Gastroesophageal sphincter (tissue), 4 donors: ENCODE data around the gene MCC. TPM values are rescaled to one million over a fixed set of nuclear protein-coding genes. Genes with fewer than 3 reads are reported as not detected.

Experiments
- ATAC-seq: fragments of 150-250 bp; one replicate; pipeline ENCODE4 v1.9.1; 2016; ENCODE audit warnings: mild to moderate bottlenecking, moderate library complexity
- H3K27ac ChIP-seq, 4 donors: fragments of 200-600 bp; sonication (generic) in 3 of 4; 1 replicate in 3 of 4; 2 replicates in 1 of 4; pipeline ENCODE4 v1.5.1; 2016 to 2019
- H3K27me3 ChIP-seq: fragments of 200-600 bp; sonication (generic); one replicate; pipeline ENCODE4 v1.5.1; 2019
- H3K36me3 ChIP-seq, 2 donors: fragments of 200-600 bp; sonication (generic); one replicate each; pipeline ENCODE4 v1.5.1; 2019; ENCODE audit warnings: control low read depth in 1 of 2
- H3K4me1 ChIP-seq, 3 donors: fragments of 200-600 bp; sonication (generic); 1 replicate in 2 of 3; 2 replicates in 1 of 3; pipeline ENCODE4 v1.5.1; 2016 to 2019; ENCODE audit warnings: control low read depth in 2 of 3
- H3K4me3 ChIP-seq, 2 donors: fragments of 200-600 bp; sonication (generic); one replicate each; pipeline ENCODE4 v1.5.1; 2019; ENCODE audit warnings: mild to moderate bottlenecking in 1 of 2, moderate library complexity in 1 of 2
- H3K9me3 ChIP-seq, 3 donors: fragments of 200-600 bp; sonication (generic); one replicate each; pipeline ENCODE4 v1.5.1; 2017 to 2019; ENCODE audit warnings: control low read depth in 2 of 3
- EP300 ChIP-seq: sonication (generic); formaldehyde crosslinking; IDR thresholded peaks from one replicate; pipeline ENCODE4 v1.6.1; 2017; ENCODE audit warnings: antibody characterized with exemption, mild to moderate bottlenecking
- POLR2A ChIP-seq, 2 donors: fragments of 450-650 bp; IDR thresholded peaks; one replicate each; pipeline ENCODE4 v1.6.1; 2017; ENCODE audit warnings: antibody characterized with exemption in 2 of 2, mild to moderate bottlenecking in 2 of 2, moderate library complexity in 1 of 2
- POLR2AphosphoS5 ChIP-seq: sonication (generic); formaldehyde crosslinking; IDR thresholded peaks from one replicate; pipeline ENCODE4 v1.6.1; 2017; ENCODE audit warnings: antibody characterized with exemption
- WGBS, 2 donors: methylation state at CpG; one replicate each; pipeline ENCODE4 v1.1.5; 2018; ENCODE audit warnings: low coverage in 1 of 2; 5-methylcytosine and 5-hydroxymethylcytosine counted together
- total RNA-seq, 4 donors: library from RNA; depleted of rRNA; stranded (reverse); fragments of >200 nt; gene quantifications; one replicate each; pipeline ENCODE4 v1.1.0, GENCODE V29; 2016
- TF ChIP-seq, protein P1 (sequence below), 4 experiments: fragments of 200-600 bp in 2 of 4; fragments of 450-650 bp in 2 of 4; sonication (generic) in 1 of 4; IDR thresholded peaks; one replicate each; pipeline ENCODE4 v1.5.1; 2017 to 2019; ENCODE audit warnings: antibody characterized with exemption in 4 of 4, mild to moderate bottlenecking in 2 of 4, moderate library complexity in 2 of 4

MCC gene
- total RNA-seq, 4 donors from 2014 or later: 20.5 to 28.7 (median 23.5) TPM

DNA sequence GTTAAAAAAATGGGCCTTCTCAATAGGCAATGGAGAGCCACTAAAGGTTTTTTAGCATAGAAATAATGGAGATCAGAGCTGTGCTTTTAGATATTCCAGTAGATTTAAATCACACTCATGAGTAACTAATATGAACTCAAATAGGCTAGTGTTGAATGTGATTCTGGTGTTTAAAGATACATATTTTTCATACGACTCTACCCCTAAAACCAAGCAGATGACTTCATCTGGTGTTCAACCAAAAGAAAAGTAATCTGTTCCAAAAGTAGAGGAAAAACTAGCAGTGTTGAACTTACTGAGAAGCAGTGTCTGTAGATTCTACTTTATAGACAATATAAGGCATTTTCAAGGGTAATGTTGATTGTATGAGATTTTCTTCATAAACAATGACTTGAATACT is 191.6 kb downstream of the MCC start:
- H3K27ac ChIP-seq: no peak overlapping the region
- no peaks in the 10 kb centered on the region for H3K27me3 ChIP-seq
- H3K4me3 ChIP-seq: no peak overlapping the region
- WGBS, 2 donors: 20 to 36% methylated on average over 1 of the region's 1 CpG
- TF ChIP-seq POLR2AphosphoS5: no peak
- TF ChIP-seq, protein P1, sequence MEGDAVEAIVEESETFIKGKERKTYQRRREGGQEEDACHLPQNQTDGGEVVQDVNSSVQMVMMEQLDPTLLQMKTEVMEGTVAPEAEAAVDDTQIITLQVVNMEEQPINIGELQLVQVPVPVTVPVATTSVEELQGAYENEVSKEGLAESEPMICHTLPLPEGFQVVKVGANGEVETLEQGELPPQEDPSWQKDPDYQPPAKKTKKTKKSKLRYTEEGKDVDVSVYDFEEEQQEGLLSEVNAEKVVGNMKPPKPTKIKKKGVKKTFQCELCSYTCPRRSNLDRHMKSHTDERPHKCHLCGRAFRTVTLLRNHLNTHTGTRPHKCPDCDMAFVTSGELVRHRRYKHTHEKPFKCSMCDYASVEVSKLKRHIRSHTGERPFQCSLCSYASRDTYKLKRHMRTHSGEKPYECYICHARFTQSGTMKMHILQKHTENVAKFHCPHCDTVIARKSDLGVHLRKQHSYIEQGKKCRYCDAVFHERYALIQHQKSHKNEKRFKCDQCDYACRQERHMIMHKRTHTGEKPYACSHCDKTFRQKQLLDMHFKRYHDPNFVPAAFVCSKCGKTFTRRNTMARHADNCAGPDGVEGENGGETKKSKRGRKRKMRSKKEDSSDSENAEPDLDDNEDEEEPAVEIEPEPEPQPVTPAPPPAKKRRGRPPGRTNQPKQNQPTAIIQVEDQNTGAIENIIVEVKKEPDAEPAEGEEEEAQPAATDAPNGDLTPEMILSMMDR (IDR thresholded peaks at IDR 0.05): no peak
- TF ChIP-seq POLR2A (IDR thresholded peaks at IDR 0.05): no peak
- ATAC-seq: no peak
- peaks cover 0 to 39% (median 0%) of the 10 kb centered on the region in 3 donors for H3K4me1 ChIP-seq
- no peaks in the 10 kb centered on the region for H3K9me3 ChIP-seq
- H3K36me3 ChIP-seq: no peaks in the 10 kb centered on the region

DNA sequence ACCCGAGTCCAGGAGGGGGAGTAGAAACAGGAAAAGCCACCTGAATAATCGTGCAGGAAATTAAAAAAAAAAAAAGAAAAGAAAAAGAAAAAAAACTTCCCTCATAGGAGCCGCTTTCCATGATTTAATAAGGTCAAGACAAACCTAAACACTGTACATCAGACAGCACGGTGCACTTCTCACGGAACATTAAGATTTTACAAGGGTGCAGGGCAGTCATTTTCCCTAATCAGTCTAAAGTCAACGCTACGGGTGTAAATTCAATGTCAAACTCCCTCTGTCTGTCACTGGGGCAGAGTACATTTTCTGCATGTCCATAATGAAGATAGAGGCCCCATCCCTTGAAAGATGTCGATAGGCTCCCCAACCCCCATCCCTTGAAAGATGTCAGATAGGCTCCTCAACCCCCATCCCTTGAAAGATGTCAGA is 193.1 kb downstream of the MCC start:
- Histone ChIP-seq H3K27ac (peak overlapping the region; percentile 15 to 89 (median 74)), H3K9me3 (no peaks in the 10 kb centered on the region), H3K4me3 (peak overlapping the region; percentile 48 to 59), H3K4me1 (peaks cover 0 to 39% (median 0%) of the 10 kb centered on the region in 3 donors), H3K27me3 (no peaks in the 10 kb centered on the region), H3K36me3 (no peaks in the 10 kb centered on the region)
- whole genome bisulfite sequencing, 2 donors: 2 to 3% methylated on average over 5 to 7 of the region's 8 CpGs
- ATAC-seq: no peak
- TF ChIP-seq EP300: no peak
- TF ChIP-seq POLR2AphosphoS5: no peak
- no peak for TF ChIP-seq POLR2A (IDR thresholded peaks at IDR 0.05)
- TF ChIP-seq, protein P1 (IDR thresholded peaks at IDR 0.05): no peak

DNA sequence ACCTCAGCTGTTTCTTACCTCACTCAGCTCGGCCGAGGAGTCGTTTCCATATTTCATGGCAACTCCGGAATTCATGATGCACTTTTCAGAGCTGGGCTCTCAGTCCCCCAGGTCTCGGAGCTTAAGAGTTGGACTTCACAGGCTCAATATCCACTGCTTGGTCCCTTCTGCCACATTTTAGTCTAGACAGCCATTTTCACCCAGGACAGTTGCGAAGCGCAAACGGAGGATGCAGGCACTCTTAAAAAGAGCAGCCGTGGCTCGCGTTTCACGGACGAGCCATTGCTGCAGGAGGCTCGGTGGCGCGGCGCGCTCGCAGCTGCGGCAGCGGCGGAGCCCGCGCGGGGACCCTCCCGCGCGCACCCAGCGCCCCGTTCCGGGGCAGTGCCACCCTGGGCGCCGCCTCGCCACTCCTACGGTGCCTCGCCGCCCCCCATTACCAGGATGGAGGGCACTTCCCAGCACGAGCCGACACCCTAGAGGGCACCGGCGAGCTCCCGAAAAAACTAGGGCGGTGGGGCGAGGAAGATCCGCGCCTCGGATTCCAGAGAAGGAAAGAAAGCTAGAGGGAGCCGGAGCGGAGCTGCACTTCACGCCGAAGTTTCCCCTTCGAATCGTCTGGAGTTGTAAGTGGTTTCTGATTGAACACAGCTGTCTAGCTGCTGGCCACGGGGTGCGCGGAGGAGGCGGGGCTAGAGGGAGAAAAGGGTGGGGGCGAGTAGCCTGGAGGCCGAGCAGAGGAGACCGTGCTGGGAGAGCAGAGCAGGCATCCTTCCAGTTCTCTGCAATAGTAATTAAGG is 193.7 kb downstream of the MCC start:
- ATAC-seq: peak; percentile 97
- H3K36me3 ChIP-seq: no peaks in the 10 kb centered on the region
- WGBS, 2 donors: 0 to 1% methylated on average over 4 to 16 of the region's 60 CpGs
- TF ChIP-seq EP300 (no peak), POLR2AphosphoS5 (peak; percentile 98), POLR2A (IDR thresholded peaks at IDR 0.05) (peak; percentile 71 to 80)
- TF ChIP-seq, protein P1 (IDR thresholded peaks at IDR 0.05): peak in 2 of 4 experiments; percentile 45 to 55
- no peaks in the 10 kb centered on the region for H3K9me3 ChIP-seq
- H3K27me3 ChIP-seq: no peaks in the 10 kb centered on the region
- peak overlapping the region; percentile 48 to 59 for H3K4me3 ChIP-seq
- H3K27ac ChIP-seq: peak overlapping the region; percentile 8 to 89 (median 86)
- H3K4me1 ChIP-seq: peaks cover 0 to 39% (median 0%) of the 10 kb centered on the region in 3 donors

DNA sequence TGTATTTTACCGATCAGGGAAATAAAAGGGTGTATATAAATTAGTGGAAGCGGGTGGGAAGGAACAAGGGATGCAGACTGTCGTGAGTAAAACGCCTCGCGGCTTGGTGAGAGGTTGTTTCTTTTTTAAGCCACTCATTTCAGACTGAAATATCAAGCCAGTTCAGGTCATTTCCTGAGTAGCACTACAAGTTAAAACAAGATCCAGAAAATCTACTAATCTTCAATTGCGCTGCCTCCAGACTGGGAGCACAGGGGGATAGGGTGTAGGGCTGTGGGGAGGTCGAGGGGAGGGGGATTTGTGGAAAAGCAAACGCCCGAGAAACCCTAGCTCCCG is 194.3 kb downstream of the MCC start:
- peaks cover 0 to 39% (median 0%) of the 10 kb centered on the region in 3 donors for H3K4me1 ChIP-seq
- WGBS, 2 donors: 0 to 1% methylated on average over 6 to 7 of the region's 11 CpGs
- H3K36me3 ChIP-seq: no peaks in the 10 kb centered on the region
- no peak for ATAC-seq
- H3K4me3 ChIP-seq: peak overlapping the region; percentile 48 to 59
- peak overlapping the region; percentile 8 to 89 (median 86) for H3K27ac ChIP-seq
- no peaks in the 10 kb centered on the region for H3K27me3 ChIP-seq
- no peak for TF ChIP-seq EP300
- no peak for TF ChIP-seq POLR2AphosphoS5
- TF ChIP-seq, protein P1 (IDR thresholded peaks at IDR 0.05): no peak
- TF ChIP-seq POLR2A (IDR thresholded peaks at IDR 0.05): no peak
- no peaks in the 10 kb centered on the region for H3K9me3 ChIP-seq
